HG03571 (cell line): ENCODE measurements around the gene NEBL.

ENCODE experiments used
- ATAC-seq: cut with Tn5 transposase; IDR thresholded peaks from one replicate; pipeline ENCODE4 v1.9.1; 2021; ENCODE audit not compliant: unreplicated experiment

NEBL gene

GRCh38 chr10:20903635-20904390 is 6.7 kb upstream of the NEBL start:
- ATAC-seq: no peak

GRCh38 chr10:20901110-20901509 is 4.0 kb upstream of the NEBL start:
- ATAC-seq: no peak

GRCh38 chr10:20898866-20899535 is 1.9 kb upstream of the NEBL start:
- ATAC-seq: no peak

- no peak for ATAC-seq
Observed at GRCh38 chr10:20893297-20893696, 3.8 kb downstream of the NEBL start.

- no peak for ATAC-seq
Observed at GRCh38 chr10:20892796-20893195, 4.3 kb downstream of the NEBL start.

- ATAC-seq: no peak
Observed at GRCh38 chr10:20892011-20892585, 5.0 kb downstream of the NEBL start.

- ATAC-seq: no peak
Observed at GRCh38 chr10:20891338-20891714, 5.8 kb downstream of the NEBL start.

GRCh38 chr10:20890491-20891337 is 6.4 kb downstream of the NEBL start:
- no peak for ATAC-seq

- no peak for ATAC-seq
Observed at GRCh38 chr10:20890009-20890408, 7.1 kb downstream of the NEBL start.

- ATAC-seq: no peak
Observed at GRCh38 chr10:20888620-20889330, 8.3 kb downstream of the NEBL start.

GRCh38 chr10:20887706-20888555 is 9.2 kb downstream of the NEBL start:
- no peak for ATAC-seq

GRCh38 chr10:20885678-20886077 is 11.4 kb downstream of the NEBL start:
- ATAC-seq: no peak

- no peak for ATAC-seq
Observed at GRCh38 chr10:20883552-20883951, 13.6 kb downstream of the NEBL start.

- no peak for ATAC-seq
Observed at GRCh38 chr10:20882091-20882490, 15.0 kb downstream of the NEBL start.

- no peak for ATAC-seq
Observed at GRCh38 chr10:20879136-20879535, 18.0 kb downstream of the NEBL start.

- no peak for ATAC-seq
Observed at GRCh38 chr10:20877986-20878983, 18.8 kb downstream of the NEBL start.

GRCh38 chr10:20877554-20877953 is 19.6 kb downstream of the NEBL start:
- ATAC-seq: no peak

- ATAC-seq: no peak
Observed at GRCh38 chr10:20874261-20874660, 22.9 kb downstream of the NEBL start.

GRCh38 chr10:20871970-20872369 is 25.1 kb downstream of the NEBL start:
- ATAC-seq: no peak
